RPMI7951 (cell line): ENCODE measurements around the gene B3GAT2. TPM values are rescaled to one million over a fixed set of nuclear protein-coding genes. Genes with fewer than 3 reads are reported as not detected.

ENCODE experiments used
- DNase-seq: peaks from one replicate; pipeline ENCODE4 v3.0.0-alpha.2; 2012; ENCODE audit warnings: low read depth
- total RNA-seq: library from RNA; depleted of rRNA; stranded (reverse); fragments of >200 nt; shearing (Covaris generic); gene quantifications from 2 replicates; pipeline ENCODE4 v1.2.3, GENCODE V29; 2014

The B3GAT2 gene
- total RNA-seq, 1 experiment from 2014 or later = not detected

DNA sequence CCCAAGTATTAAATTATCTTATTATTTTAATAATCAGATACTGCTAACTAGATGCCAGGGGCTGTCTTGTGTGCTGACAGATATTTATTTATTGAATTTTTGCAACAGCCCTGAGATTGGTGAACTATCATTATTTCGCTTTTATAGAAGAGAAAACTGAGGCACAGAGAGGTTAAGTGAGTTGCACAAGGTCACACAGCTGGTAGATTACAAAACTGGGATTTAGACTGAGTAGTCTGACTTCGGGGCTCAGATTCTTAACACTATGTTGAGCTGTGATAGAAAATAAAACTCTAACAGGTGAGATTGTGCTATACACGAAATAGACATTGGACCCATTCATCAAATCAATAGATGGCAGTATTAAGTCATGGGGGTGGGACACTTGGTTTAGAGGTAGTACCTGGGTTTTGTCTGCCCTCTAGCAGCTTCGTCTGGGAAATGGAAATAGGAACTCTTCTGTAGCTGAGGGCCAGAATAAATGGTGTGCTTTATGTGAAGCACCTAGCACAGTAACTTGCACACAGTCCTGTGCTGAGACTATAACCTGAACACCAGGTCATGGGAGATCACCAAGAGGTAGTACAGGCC, 113.4 kb downstream of the B3GAT2 start:
- no peak for DNase-seq

- no peak for DNase-seq
These were observed 114.3 kb downstream of the B3GAT2 start for GRCh38 chr6:70842541-70842940.

GRCh38 chr6:70841112-70841511, 115.7 kb downstream of the B3GAT2 start:
- DNase-seq = no peak

DNA sequence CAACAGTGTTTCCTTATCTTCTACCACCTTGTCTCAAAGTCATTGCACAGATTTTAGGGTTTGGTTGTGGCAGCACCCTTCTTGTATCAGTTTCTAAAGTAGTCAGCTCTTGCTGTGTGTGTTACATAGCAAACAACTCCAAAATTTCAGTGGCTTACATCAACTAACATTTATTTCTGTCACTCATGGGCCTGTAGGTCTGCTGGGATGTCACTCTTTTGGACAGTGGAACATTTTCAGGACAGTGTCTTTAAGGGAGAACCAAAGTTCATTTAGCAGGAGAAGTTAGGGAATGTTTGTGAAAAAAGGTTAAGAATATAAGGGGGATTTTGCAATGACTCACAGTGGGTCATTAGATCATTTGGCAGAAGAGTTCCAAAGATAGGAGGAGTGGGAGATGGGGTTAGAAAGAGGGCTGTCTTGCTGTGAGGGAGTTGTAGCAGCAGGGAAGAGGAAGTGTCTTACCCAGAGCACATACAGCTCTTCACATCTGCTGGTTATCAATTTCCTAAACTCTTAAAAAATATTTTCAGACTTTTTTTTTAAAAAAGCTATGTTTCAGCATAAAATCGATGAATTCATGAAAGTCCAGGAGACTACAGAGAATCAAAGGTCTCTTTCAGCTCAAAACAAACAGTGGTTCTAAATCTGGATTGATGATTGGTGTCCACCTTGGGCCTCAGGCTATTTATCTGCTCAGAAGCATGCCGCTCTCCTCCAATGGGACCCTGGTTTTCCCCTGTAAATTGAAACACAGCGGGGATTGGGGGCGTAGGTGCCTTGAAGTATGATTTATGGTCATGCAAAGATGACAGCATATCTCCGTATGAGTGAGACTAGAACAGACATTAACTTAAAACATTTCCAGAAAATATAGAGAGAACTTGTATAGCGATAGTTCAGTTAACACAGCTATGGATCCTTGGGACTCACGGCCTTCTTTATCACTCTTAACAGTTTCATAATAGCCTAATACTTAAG, 117.3 kb downstream of the B3GAT2 start:
- no peak for DNase-seq

GRCh38 chr6:70838907-70839285, 118.0 kb downstream of the B3GAT2 start:
- no peak for DNase-seq

DNA sequence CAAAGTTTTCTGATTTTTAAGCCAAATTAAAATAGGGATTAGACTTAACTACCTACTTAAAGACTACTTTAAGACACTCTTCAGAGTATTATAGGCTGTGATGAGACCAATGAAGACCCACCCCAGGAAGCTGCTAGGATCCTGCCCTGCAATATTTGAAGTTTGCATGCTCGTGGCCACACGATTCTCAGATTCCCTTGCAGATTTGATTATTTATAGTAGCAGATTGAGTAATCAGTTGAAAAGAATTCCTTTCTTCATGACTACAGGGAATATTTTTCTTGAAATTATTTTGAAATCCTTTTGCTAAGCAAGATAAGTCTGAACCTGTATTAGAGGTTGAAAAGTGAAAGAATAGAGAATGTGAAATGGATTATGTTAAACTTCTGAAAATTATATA, 122.3 kb downstream of the B3GAT2 start:
- DNase-seq = no peak

DNA sequence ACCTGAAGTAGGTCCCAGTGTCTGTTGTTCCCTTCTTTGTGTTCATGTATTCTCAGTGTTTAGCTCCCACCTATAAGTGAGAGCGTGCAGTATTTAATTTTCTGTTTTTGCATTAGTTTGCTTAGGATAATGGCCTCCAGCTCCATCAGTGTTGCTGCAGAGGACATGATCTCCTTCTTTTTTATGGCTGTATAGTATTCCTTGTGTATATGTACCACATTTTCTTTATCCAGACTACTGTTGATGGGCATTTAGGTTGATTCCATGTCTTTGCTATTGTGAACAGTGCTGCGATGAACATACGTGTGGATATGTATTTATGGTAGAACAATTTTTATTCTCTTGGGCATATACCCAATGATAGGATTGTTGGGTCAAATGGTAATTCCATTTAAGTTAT, 125.4 kb downstream of the B3GAT2 start:
- no peak for DNase-seq

GRCh38 chr6:70823651-70824050, 133.2 kb downstream of the B3GAT2 start:
- no peak for DNase-seq

DNA sequence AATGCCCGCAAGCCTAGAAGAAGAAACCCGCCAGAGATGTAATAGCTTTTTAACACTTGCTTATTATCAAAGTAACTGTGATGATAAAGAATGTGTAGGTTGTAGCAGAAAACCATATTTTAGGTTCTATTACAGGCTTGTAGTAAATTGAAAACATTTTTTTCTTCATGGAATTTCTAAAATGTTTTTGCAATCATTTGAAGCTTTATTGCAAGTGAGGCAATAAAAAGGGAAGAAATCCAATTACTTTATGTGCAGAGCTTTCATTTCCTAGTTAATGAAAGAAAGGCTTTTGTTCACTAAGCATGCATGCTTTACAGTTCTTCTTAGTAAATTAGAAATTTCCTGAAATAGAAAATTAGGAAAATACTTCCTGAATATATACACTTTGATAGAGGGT, 135.1 kb downstream of the B3GAT2 start:
- no peak for DNase-seq

DNA sequence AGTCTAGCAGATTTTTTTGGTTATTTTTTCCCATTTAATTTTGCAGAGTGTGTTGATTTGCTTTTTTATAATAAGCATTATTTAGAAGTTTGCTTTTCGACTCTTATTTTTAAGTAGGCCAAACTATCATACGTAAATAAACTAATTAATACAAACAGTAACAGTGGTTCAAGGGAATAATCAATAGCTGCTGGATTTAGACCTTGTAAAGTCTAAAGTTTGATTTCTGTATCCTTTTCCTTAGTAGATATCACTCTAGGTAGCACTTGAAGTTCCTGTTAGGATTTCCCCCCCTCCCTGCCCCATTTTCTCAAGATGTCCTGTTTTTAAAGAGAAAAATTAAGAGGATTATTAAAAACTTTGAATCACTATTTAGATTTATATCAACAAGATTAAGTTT, 136.1 kb downstream of the B3GAT2 start:
- DNase-seq = no peak

- no peak for DNase-seq
These were observed 137.2 kb downstream of the B3GAT2 start for GRCh38 chr6:70819646-70820045.

GRCh38 chr6:70813885-70814284, 143.0 kb downstream of the B3GAT2 start:
- no peak for DNase-seq

- DNase-seq = no peak
These were observed 145.1 kb downstream of the B3GAT2 start for GRCh38 chr6:70811788-70812187.
